Mucosa of gallbladder (tissue), 1 donor: ENCODE measurements around the gene USP6NL. TPM values are rescaled to one million over a fixed set of nuclear protein-coding genes. Genes with fewer than 3 reads are reported as not detected.

Source experiments
- DNase-seq: peaks from one replicate; pipeline ENCODE4 v3.0.0-alpha.2; 2020; ENCODE audit warnings: low spot score
- total RNA-seq: library from RNA; stranded (reverse); gene quantifications from one replicate; pipeline ENCODE4 v1.2.1, GENCODE V29; 2021
- donor health status: DM: no; HTN: no; CAD: no.

USP6NL gene
- total RNA-seq, 1 donor from 2014 or later, result 14.6 TPM

DNA sequence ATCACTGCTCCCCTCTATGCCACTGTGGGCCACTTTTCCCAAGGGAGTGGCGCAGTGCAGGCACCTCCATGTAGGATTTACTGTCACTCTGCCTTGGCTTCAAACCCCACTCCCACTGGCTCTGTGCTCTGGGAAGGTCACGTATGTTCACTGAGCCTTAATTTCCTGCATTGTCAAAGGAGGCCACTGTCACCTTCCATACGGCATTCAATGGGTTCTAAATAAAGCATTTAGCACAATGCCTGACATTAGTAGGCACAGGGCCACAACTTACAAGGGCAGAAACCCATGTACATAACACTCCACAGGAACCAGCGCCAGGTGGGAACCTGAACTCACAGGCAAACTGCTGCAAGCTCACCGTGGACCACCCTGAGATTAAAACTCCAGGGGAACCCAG, 196.4 kb downstream of the USP6NL start:
- DNase-seq, result no peak

DNA sequence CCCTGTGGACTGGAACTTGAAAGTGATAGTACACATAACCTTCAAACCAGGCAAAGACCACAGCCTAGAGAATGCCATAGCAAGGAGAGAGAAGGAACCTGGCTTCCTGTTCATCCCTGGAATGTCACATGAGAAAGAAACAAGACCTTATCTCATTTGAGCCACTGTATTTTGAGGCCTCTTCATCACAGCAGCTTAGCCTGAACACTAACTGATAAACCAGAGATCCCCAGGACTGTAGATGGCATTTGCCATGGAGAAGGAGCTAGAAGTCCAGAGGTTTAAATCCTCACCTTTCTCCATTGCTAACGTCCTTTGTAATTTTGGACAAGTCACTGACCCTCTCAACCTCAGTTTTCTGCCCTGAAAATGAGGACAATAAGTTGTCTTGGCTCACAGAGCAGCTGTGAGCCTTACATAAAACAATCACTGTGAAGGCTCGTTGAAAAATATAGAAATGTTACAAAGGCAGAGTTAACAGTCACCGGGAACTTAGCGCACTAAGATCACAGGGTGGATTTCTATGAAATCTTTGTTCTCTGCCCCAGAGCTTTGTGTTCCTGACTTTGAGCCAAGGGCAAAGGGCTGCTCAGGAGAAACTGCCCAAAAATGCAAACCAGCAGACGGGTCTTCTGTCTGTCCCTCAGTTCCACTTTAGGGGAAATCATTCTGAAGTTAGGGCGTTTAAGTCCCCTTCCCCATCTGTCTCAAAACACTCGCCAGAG, 197.0 kb downstream of the USP6NL start:
- no peak for DNase-seq

DNA sequence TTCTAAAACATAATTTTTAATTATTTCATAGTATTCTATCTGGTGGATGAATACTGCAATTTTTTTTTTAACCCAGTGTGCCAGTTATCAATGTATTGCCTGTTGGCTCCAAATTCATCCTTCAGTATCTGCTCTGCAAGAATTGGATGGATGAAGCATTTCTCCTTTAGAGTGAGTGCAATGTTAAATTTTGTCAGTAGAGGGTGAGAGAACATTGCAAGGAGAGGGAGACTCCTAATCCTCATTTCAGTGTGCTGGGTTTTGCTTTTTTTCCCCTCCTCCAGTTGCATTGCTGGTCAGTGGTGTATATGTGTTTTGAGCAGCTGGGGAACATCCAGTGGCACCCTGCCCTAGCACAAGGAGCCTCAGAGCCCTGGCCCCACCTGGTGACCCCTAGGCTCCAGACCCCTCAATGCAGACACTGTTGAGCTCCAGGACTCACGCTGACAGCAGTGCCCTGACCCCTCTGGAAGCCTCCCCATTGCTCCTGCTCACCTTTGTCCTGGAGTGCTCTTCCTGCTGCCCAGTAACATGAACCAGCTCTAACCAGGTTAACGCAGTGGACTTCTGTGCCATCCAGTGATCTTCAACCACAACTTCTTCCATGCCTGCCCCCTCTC, 199.4 kb downstream of the USP6NL start:
- no peak for DNase-seq

DNA sequence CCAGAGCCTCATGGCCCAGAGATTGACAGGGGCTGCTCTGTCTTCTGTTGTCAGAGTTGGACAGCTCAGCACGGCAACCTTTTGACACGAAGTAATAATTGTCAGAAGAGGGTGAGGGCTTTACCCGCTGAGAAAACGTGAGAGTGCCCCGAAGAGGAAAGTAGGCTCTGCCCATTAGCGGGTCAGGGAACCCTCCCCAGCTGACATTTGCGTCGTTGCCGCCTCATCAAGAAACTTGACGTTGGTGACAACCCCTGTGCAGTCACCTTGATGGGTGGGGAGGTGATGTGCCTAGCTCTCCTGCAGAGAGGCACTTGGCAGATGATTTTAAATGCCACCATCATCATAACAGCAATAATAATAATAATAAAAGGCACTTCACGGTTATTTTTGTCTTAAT, 202.1 kb downstream of the USP6NL start:
- no peak for DNase-seq

DNA sequence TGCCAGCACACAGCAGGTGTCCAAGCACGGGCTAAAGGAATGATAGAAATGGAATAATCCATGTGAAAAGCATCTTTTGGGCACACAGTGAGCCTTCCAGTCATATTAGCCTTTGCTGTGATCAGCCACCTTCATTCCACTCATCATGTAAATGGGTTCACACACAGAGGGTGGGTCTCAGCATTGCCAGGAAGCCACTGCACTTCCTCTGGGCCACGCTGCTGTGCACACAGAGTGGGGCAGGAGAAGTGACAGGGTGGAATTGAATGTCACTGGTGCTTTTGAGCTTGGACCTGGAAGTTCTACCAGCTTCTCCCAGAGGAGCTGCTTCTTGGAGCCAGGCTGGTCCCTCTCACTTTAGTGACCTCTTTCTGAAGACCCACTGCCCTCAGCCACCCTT, 203.5 kb downstream of the USP6NL start:
- no peak for DNase-seq

DNA sequence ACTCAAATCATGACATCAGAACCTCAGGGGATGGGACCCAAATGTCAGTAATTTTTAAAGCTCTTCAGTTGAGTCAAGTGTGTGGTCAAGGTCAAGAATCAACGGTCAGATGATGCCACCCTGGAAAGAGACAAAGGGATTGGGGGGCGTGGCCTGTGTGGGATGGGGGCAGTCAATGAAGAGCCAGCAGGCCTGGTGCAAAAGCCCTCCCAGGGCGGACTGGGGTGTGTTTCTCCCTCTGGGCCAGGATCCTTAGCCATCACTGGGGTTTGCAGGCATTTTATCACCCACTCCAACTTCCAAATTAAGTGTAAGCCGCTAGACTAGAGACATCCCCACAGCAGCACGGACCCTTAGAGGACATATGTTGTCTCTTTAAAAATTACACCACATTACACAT, 204.7 kb downstream of the USP6NL start:
- DNase-seq, result no peak

DNA sequence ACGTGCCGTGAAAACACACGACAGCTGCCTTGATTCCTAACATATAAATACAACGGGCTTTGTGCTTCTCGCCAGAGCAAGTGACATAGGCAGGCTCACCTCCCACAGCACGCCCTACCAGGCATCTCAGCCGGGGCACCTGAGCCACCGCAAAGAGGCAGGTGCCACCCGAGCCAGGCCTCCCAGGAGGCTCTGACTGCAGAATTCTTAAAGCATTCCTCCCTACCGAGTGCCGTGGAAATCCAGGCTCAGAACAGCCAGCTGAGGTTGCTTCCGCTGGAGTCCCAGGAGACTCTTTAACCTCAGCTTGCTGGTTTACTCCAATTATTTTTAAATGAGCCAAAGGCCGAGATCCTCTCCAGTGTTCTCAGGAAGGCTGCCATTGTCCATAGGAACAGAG, 206.5 kb downstream of the USP6NL start:
- DNase-seq, result no peak

Other genes starting within 250 kb of the USP6NL start
- gene ECHDC3, start 130.7 kb upstream of the USP6NL start, total RNA-seq, result 4.1 TPM
- gene PROSER2, start 211.7 kb upstream of the USP6NL start, total RNA-seq, result 8.8 TPM